CD8-positive, alpha-beta memory T cell (primary cell): ENCODE results near the gene C16orf96. TPM values are rescaled to one million over a fixed set of nuclear protein-coding genes. Genes with fewer than 3 reads are reported as not detected.

ENCODE experiments used
- CTCF ChIA-PET: fragments of 350-600 bp; sonication (Branson Sonifier 250); formaldehyde crosslinking; loops from one replicate; lab custom pipeline; 2021; ENCODE audit warnings: antibody characterized with exemption; lab: Charles Lee
- POLR2A ChIA-PET: fragments of 350-600 bp; sonication (Branson Sonifier 250); formaldehyde crosslinking; loops from one replicate; lab custom pipeline; 2021; ENCODE audit warnings: antibody characterized with exemption; lab: Charles Lee
- DNase-seq, 5 donors: peaks; one replicate each; pipeline versions ENCODE4 v3.0.0 to v3.0.0-alpha.2; 2020 to 2022; ENCODE audit warnings: mixed read lengths in 1 of 5
- H3K27ac ChIP-seq: one replicate; pipeline ENCODE4 v1.7.0; 2013; ENCODE audit warnings: low read depth, mild to moderate bottlenecking, low read length, moderate library complexity
- H3K27me3 ChIP-seq: 2 replicates; pipeline ENCODE4 v1.7.0; 2013; ENCODE audit warnings: low read length, mild to moderate bottlenecking; ENCODE audit not compliant: insufficient read depth, poor library complexity, severe bottlenecking
- H3K36me3 ChIP-seq: 2 replicates; pipeline ENCODE4 v1.7.0; 2013; ENCODE audit warnings: mild to moderate bottlenecking, low read length, moderate library complexity; ENCODE audit not compliant: insufficient read depth
- H3K4me1 ChIP-seq: 2 replicates; pipeline ENCODE4 v1.7.0; 2013; ENCODE audit warnings: mild to moderate bottlenecking, low read length, moderate library complexity; ENCODE audit not compliant: insufficient read depth
- H3K4me3 ChIP-seq: 2 replicates; pipeline ENCODE4 v1.7.0; 2013; ENCODE audit warnings: mild to moderate bottlenecking, low read length
- H3K9me3 ChIP-seq: 2 replicates; pipeline ENCODE4 v1.7.0; 2013; ENCODE audit warnings: mild to moderate bottlenecking, low read length
- H3K27ac Mint-ChIP-seq, 8 donors: one replicate each; pipeline ENCODE4 v1.8.0; 2020 to 2021; ENCODE audit warnings: mixed read lengths in 8 of 8, mild to moderate bottlenecking in 6 of 8, inconsistent platforms in 3 of 8, moderate library complexity in 3 of 8
- H3K27me3 Mint-ChIP-seq, 2 donors: one replicate each; pipeline ENCODE4 v1.8.0; 2020 to 2021; ENCODE audit warnings: mixed read lengths in 2 of 2, mild to moderate bottlenecking in 1 of 2, moderate library complexity in 1 of 2
- H3K36me3 Mint-ChIP-seq, 3 donors: one replicate each; pipeline ENCODE4 v1.8.0; 2020 to 2021; ENCODE audit warnings: mixed read lengths in 3 of 3, inconsistent platforms in 1 of 3, mild to moderate bottlenecking in 1 of 3
- H3K4me1 Mint-ChIP-seq, 3 donors: one replicate each; pipeline ENCODE4 v1.8.0; 2020 to 2021; ENCODE audit warnings: mixed read lengths in 3 of 3, inconsistent platforms in 1 of 3, mild to moderate bottlenecking in 1 of 3
- H3K4me3 Mint-ChIP-seq, 7 donors: one replicate each; pipeline ENCODE4 v1.8.0; 2020 to 2021; ENCODE audit warnings: mixed read lengths in 7 of 7, mild to moderate bottlenecking in 6 of 7, moderate library complexity in 4 of 7, inconsistent platforms in 2 of 7
- H3K9me3 Mint-ChIP-seq, 5 donors: one replicate each; pipeline ENCODE4 v1.8.0; 2020 to 2022; ENCODE audit warnings: mixed read lengths in 5 of 5, mild to moderate bottlenecking in 3 of 5, moderate library complexity in 2 of 5, inconsistent platforms in 1 of 5
- polyA plus RNA-seq: library from polyadenylated mRNA; unstranded; fragments of 300-500 nt; fragmentation: Illumina TruSeq; gene quantifications from one replicate; pipeline ENCODE4 v1.2.3, GENCODE V29; 2021
- total RNA-seq, 2 experiments: library from RNA; stranded (reverse); gene quantifications; one replicate each; pipeline ENCODE4 v1.2.3, GENCODE V29; 2021

The C16orf96 gene
- total and polyA plus RNA-seq, 3 experiments from 2014 or later = 0.05 to 0.11 (median 0.07) TPM

GRCh38 chr16:4606354-4606753 is 50.2 kb downstream of the C16orf96 start:
- DNase-seq = no peak
- Histone ChIP-seq H3K4me3 (no peak overlapping the region), H3K9me3 (no peaks in the 10 kb centered on the region), H3K27ac (no peak overlapping the region), H3K36me3 (no peaks in the 10 kb centered on the region), H3K4me1 (no peaks in the 10 kb centered on the region), H3K27me3 (no peaks in the 10 kb centered on the region)
- peaks cover 0 to 3% of the 10 kb centered on the region in 2 donors for H3K27me3 Mint-ChIP-seq
- H3K9me3 Mint-ChIP-seq = no peaks in the 10 kb centered on the region
- ChIA-PET CTCF (interaction anchor here (0.6 to 0.8 kb wide), 2 partner anchors 21 to 105 kb away, joined by 3 to 4 read pairs; no protein-coding TSS in a partner anchor), POLR2A (no interaction called here)
- peaks cover 0 to 20% (median 2%) of the 10 kb centered on the region in 3 donors for H3K36me3 Mint-ChIP-seq
- no peak overlapping the region for H3K27ac Mint-ChIP-seq
- peaks cover 0 to 6% (median under 1%) of the 10 kb centered on the region in 3 donors for H3K4me1 Mint-ChIP-seq
- H3K4me3 Mint-ChIP-seq = no peak overlapping the region

GRCh38 chr16:4607841-4608703 is 51.9 kb downstream of the C16orf96 start:
- peaks cover 7% of the 10 kb centered on the region for H3K4me1 ChIP-seq
- ChIA-PET CTCF (no interaction called here), POLR2A (no interaction called here)
- DNase-seq = no peak
- Mint-ChIP-seq H3K9me3 (no peaks in the 10 kb centered on the region), H3K27me3 (no peaks in the 10 kb centered on the region), H3K4me1 (peaks cover 1 to 16% (median 8%) of the 10 kb centered on the region in 3 donors), H3K36me3 (peaks cover 0 to 20% (median 2%) of the 10 kb centered on the region in 3 donors), H3K4me3 (no peak overlapping the region), H3K27ac (peak overlapping the region in 1 of 8 donors; percentile 54)
- H3K36me3 ChIP-seq = no peaks in the 10 kb centered on the region
- no peaks in the 10 kb centered on the region for H3K27me3 ChIP-seq
- no peak overlapping the region for H3K27ac ChIP-seq
- H3K9me3 ChIP-seq = no peaks in the 10 kb centered on the region
- H3K4me3 ChIP-seq = no peak overlapping the region

- POLR2A ChIA-PET = no interaction called here
- Mint-ChIP-seq H3K4me1 (peaks cover 5 to 22% (median 10%) of the 10 kb centered on the region in 3 donors), H3K27me3 (no peaks in the 10 kb centered on the region), H3K4me3 (no peak overlapping the region), H3K27ac (no peak overlapping the region), H3K9me3 (no peaks in the 10 kb centered on the region), H3K36me3 (peaks cover 0 to 20% (median 2%) of the 10 kb centered on the region in 3 donors)
- Histone ChIP-seq H3K27ac (no peak overlapping the region), H3K27me3 (no peaks in the 10 kb centered on the region), H3K9me3 (no peaks in the 10 kb centered on the region), H3K36me3 (no peaks in the 10 kb centered on the region), H3K4me3 (no peak overlapping the region), H3K4me1 (peaks cover 13% of the 10 kb centered on the region)
- DNase-seq = no peak
- CTCF ChIA-PET = no interaction called here
Observed at GRCh38 chr16:4608704-4608980, 52.5 kb downstream of the C16orf96 start.

GRCh38 chr16:4609200-4610010 is 53.3 kb downstream of the C16orf96 start:
- POLR2A ChIA-PET = no interaction called here
- Histone ChIP-seq H3K27me3 (no peaks in the 10 kb centered on the region), H3K27ac (no peak overlapping the region), H3K4me3 (no peak overlapping the region), H3K9me3 (no peaks in the 10 kb centered on the region), H3K4me1 (peaks cover 16% of the 10 kb centered on the region), H3K36me3 (no peaks in the 10 kb centered on the region)
- H3K27me3 Mint-ChIP-seq = no peaks in the 10 kb centered on the region
- no peak for DNase-seq
- peaks cover 5 to 22% (median 12%) of the 10 kb centered on the region in 3 donors for H3K4me1 Mint-ChIP-seq
- H3K9me3 Mint-ChIP-seq = no peaks in the 10 kb centered on the region
- peak overlapping the region in 1 of 7 donors; percentile 63 for H3K4me3 Mint-ChIP-seq
- H3K27ac Mint-ChIP-seq = no peak overlapping the region
- peaks cover 0 to 20% (median 2%) of the 10 kb centered on the region in 3 donors for H3K36me3 Mint-ChIP-seq
- CTCF ChIA-PET = no interaction called here

GRCh38 chr16:4610011-4611005 is 54.2 kb downstream of the C16orf96 start:
- peak overlapping the region in 1 of 7 donors; percentile 63 for H3K4me3 Mint-ChIP-seq

GRCh38 chr16:4611337-4612021 is 55.3 kb downstream of the C16orf96 start:
- Mint-ChIP-seq H3K4me3 (peak overlapping the region in 2 of 7 donors; percentile 21 to 50), H3K4me1 (peaks cover 16 to 36% (median 22%) of the 10 kb centered on the region in 3 donors), H3K9me3 (no peaks in the 10 kb centered on the region), H3K27me3 (no peaks in the 10 kb centered on the region), H3K36me3 (peaks cover 0 to 24% (median 0%) of the 10 kb centered on the region in 3 donors), H3K27ac (peak overlapping the region in 1 of 8 donors; percentile 43)
- Histone ChIP-seq H3K36me3 (no peaks in the 10 kb centered on the region), H3K4me1 (peaks cover 27% of the 10 kb centered on the region), H3K9me3 (no peaks in the 10 kb centered on the region), H3K27me3 (no peaks in the 10 kb centered on the region), H3K27ac (no peak overlapping the region), H3K4me3 (no peak overlapping the region)
- ChIA-PET POLR2A (interaction anchor here (0.5 kb wide), 1 partner anchor 210 kb away, joined by 3 read pairs; no protein-coding TSS in a partner anchor), CTCF (interaction anchor here (1.6 kb wide), 1 partner anchor 13 kb away, joined by 5 read pairs; the partner anchor contains the start of gene MGRN1)
- DNase-seq = no peak

More at GRCh38 chr16:4610011-4611005, 54.2 kb downstream of the C16orf96 start:
- ChIA-PET POLR2A (no interaction called here), CTCF (interaction anchor here (1.6 kb wide), 1 partner anchor 14 kb away, joined by 5 read pairs; the partner anchor contains the start of gene MGRN1)
- Mint-ChIP-seq H3K36me3 (peaks cover 0 to 22% (median 2%) of the 10 kb centered on the region in 3 donors), H3K4me1 (peaks cover 5 to 25% (median 13%) of the 10 kb centered on the region in 3 donors), H3K9me3 (no peaks in the 10 kb centered on the region), H3K27ac (peak overlapping the region in 1 of 8 donors; percentile 92), H3K27me3 (no peaks in the 10 kb centered on the region)
- no peak overlapping the region for H3K27ac ChIP-seq
- H3K4me1 ChIP-seq = peaks cover 20% of the 10 kb centered on the region
- H3K9me3 ChIP-seq = no peaks in the 10 kb centered on the region
- no peaks in the 10 kb centered on the region for H3K27me3 ChIP-seq
- DNase-seq = no peak
- H3K4me3 ChIP-seq = no peak overlapping the region
- no peaks in the 10 kb centered on the region for H3K36me3 ChIP-seq
